ENCODE data around the gene FHAD1.

The FHAD1 gene

GRCh38 chr1:15246960-15247614, at the start of gene FHAD1:
Gene FHAD1 (plus strand): TSS chr1:15247223. CDS start chr1:15251785, 4,562 bp downstream.
- DNase-seq, result peak; percentile 71

GRCh38 chr1:15197591-15198447, 49.2 kb upstream of the FHAD1 start:
- no peak for DNase-seq

GRCh38 chr1:15198684-15199083, 48.3 kb upstream of the FHAD1 start:
- no peak for DNase-seq

GRCh38 chr1:15201221-15201620, 45.8 kb upstream of the FHAD1 start:
- DNase-seq, result no peak

- no peak for DNase-seq
These were observed 45.0 kb upstream of the FHAD1 start for GRCh38 chr1:15201849-15202551.

GRCh38 chr1:15204931-15205330, 42.1 kb upstream of the FHAD1 start:
- no peak for DNase-seq

- DNase-seq, result no peak
These were observed 41.3 kb upstream of the FHAD1 start for GRCh38 chr1:15205586-15206346.

- DNase-seq, result no peak
These were observed 40.5 kb upstream of the FHAD1 start for GRCh38 chr1:15206418-15207030.

- no peak for DNase-seq
These were observed 39.8 kb upstream of the FHAD1 start for GRCh38 chr1:15207031-15207828.

- no peak for DNase-seq
These were observed 39.1 kb upstream of the FHAD1 start for GRCh38 chr1:15207829-15208429.

- no peak for DNase-seq
These were observed 36.2 kb upstream of the FHAD1 start for GRCh38 chr1:15210651-15211375.

- DNase-seq, result no peak
These were observed 35.6 kb upstream of the FHAD1 start for GRCh38 chr1:15211424-15211823.

- DNase-seq, result no peak
These were observed 34.6 kb upstream of the FHAD1 start for GRCh38 chr1:15212216-15212953.

GRCh38 chr1:15212954-15213291, 34.1 kb upstream of the FHAD1 start:
- DNase-seq, result no peak

GRCh38 chr1:15213341-15213821, 33.6 kb upstream of the FHAD1 start:
- no peak for DNase-seq

- DNase-seq, result no peak
These were observed 32.5 kb upstream of the FHAD1 start for GRCh38 chr1:15214527-15214926.

- DNase-seq, result no peak
These were observed 31.9 kb upstream of the FHAD1 start for GRCh38 chr1:15215116-15215515.

- no peak for DNase-seq
These were observed 29.4 kb upstream of the FHAD1 start for GRCh38 chr1:15217654-15218053.
